Uterus (tissue), 2 donors: ENCODE measurements around the gene CELSR3.
A peak's percentile ranks its signal among the peaks of the same experiment; 100 is the strongest.

Experiments used
- CTCF ChIP-seq, 4 experiments: fragments of 200-600 bp in 2 of 4; fragments of 450-650 bp in 2 of 4; sonication (generic) in 2 of 4; IDR thresholded peaks; one replicate each; pipeline ENCODE4 v1.5.1; 2016 to 2019; ENCODE audit warnings: antibody characterized with exemption in 4 of 4, mild to moderate bottlenecking in 2 of 4, moderate library complexity in 1 of 4
- POLR2A ChIP-seq, 2 donors: fragments of 450-650 bp; IDR thresholded peaks; one replicate each; pipeline ENCODE4 v1.6.1; 2016; ENCODE audit warnings: antibody characterized with exemption in 2 of 2, mild to moderate bottlenecking in 1 of 2, moderate library complexity in 1 of 2

DNA sequence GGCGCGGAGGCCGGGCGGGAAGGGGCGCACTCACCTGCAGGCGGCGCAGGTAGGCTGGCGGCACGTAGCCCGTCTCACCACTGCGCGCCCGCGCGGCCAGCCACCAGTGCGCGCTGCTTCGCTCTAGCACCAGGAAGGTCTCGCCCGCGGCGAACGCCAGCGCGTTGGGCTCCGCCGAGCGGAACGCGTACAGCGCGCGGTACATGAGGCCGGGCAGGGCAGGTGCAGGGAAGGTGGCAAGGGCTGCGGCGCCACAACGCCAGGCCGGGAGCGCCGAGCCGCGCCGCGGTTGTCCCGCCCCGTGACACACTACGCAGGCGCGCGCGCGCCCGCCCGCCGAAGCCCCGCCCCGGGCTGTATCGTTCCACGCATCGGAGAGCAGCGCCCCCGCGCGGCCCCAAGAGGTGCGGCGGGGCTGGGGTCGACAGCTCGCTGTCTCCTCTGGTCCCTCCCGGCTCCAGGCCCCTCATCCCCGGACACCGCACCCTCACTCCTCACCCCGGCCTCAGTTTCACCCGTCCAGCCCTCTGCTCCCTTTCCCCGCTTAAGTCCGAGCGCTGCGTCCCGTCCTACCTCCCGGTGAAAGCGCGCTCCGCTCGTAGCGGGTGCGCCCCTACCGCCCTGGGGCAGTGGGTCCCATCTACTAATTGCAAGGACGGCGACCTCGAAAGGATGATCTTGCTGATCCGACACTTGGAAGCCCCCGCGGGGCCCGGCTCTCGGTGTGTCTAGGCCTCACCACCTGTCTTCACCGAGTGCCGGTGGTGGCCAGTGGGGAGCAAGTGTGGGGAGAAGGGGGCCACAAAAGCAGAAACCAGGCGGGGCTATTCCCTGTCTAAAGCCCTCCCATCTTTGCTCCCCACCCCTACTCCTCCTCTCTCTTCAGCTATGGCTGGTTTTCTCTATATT lies 23.2 kb upstream of the CELSR3 start, which contains the start of gene NCKIPSD:
- peak; percentile 82 to 95 (median 88) for TF ChIP-seq CTCF (IDR thresholded peaks at IDR 0.05)
- TF ChIP-seq POLR2A (IDR thresholded peaks at IDR 0.05), result peak; percentile 76 to 97
